Endothelial cell (in vitro differentiated cells): ENCODE results near the gene MYOF. TPM values are rescaled to one million over a fixed set of nuclear protein-coding genes. Genes with fewer than 3 reads are reported as not detected.

ENCODE experiments used
- DNase-seq: peaks from one replicate; pipeline ENCODE4 v3.0.0; 2021; ENCODE audit warnings: low spot score
- H3K27ac Mint-ChIP-seq: one replicate; pipeline ENCODE4 v1.8.0; 2021; ENCODE audit warnings: mixed read lengths, inconsistent platforms; ENCODE audit not compliant: unreplicated experiment
- H3K27me3 Mint-ChIP-seq: one replicate; pipeline ENCODE4 v1.8.0; 2021; ENCODE audit warnings: mild to moderate bottlenecking, moderate library complexity, mixed read lengths, inconsistent platforms; ENCODE audit not compliant: unreplicated experiment
- H3K36me3 Mint-ChIP-seq: one replicate; pipeline ENCODE4 v1.8.0; 2021; ENCODE audit warnings: mild to moderate bottlenecking, low read depth, mixed read lengths, inconsistent platforms; ENCODE audit not compliant: unreplicated experiment
- H3K4me1 Mint-ChIP-seq: one replicate; pipeline ENCODE4 v1.8.0; 2021; ENCODE audit warnings: mild to moderate bottlenecking, mixed read lengths, inconsistent platforms; ENCODE audit not compliant: unreplicated experiment
- H3K4me3 Mint-ChIP-seq: one replicate; pipeline ENCODE4 v1.8.0; 2021; ENCODE audit warnings: mild to moderate bottlenecking, mixed read lengths, inconsistent platforms; ENCODE audit not compliant: unreplicated experiment
- H3K9me3 Mint-ChIP-seq: one replicate; pipeline ENCODE4 v1.8.0; 2021; ENCODE audit warnings: mixed read lengths, inconsistent platforms; ENCODE audit not compliant: unreplicated experiment
- total RNA-seq: library from RNA; stranded (reverse); fragmentation: NEBNext Ultra II Directional; extraction: Animal tissue kit (Norgen Biotek cat#: 25700); gene quantifications from one replicate; pipeline ENCODE4 v1.2.1, GENCODE V29; 2021; ENCODE audit not compliant: unreplicated experiment
- TF ChIP-seq, protein P1 (sequence below): fragments of 200-600 bp; sonication (generic); IDR thresholded peaks from one replicate; pipeline ENCODE4 v1.5.0; 2021; ENCODE audit warnings: antibody characterized with exemption; ENCODE audit not compliant: unreplicated experiment

MYOF gene
- total RNA-seq, 1 donor from 2014 or later: 12.4 TPM

DNA sequence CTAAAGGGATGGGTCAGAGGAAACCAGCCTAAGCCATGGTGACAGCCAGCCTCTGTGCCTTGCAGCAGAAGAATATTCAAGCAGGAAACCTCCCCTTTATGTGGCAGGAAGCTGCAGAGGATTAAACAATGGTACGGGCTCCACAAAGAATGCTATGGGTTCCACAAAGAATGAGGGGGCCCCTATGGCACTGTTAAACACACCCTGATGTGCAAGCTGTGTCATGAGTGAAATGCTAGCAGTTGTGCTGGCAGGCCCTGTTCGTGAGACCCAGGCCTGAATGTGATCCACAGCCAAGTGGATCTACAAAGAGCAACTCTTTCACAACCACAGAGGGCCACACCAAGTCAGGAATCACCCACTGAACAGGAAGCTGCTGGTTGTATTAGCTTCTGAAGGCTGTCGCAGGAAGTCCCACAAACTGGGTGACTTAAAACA lies 68.9 kb downstream of the MYOF start:
- Mint-ChIP-seq H3K9me3 (no peaks in the 10 kb centered on the region), H3K36me3 (peaks cover 3% of the 10 kb centered on the region), H3K4me1 (peaks cover 35% of the 10 kb centered on the region), H3K4me3 (no peak overlapping the region), H3K27ac (peak overlapping the region; percentile 91), H3K27me3 (no peaks in the 10 kb centered on the region)
- TF ChIP-seq, protein P1, sequence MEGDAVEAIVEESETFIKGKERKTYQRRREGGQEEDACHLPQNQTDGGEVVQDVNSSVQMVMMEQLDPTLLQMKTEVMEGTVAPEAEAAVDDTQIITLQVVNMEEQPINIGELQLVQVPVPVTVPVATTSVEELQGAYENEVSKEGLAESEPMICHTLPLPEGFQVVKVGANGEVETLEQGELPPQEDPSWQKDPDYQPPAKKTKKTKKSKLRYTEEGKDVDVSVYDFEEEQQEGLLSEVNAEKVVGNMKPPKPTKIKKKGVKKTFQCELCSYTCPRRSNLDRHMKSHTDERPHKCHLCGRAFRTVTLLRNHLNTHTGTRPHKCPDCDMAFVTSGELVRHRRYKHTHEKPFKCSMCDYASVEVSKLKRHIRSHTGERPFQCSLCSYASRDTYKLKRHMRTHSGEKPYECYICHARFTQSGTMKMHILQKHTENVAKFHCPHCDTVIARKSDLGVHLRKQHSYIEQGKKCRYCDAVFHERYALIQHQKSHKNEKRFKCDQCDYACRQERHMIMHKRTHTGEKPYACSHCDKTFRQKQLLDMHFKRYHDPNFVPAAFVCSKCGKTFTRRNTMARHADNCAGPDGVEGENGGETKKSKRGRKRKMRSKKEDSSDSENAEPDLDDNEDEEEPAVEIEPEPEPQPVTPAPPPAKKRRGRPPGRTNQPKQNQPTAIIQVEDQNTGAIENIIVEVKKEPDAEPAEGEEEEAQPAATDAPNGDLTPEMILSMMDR: no peak
- no peak for DNase-seq

DNA sequence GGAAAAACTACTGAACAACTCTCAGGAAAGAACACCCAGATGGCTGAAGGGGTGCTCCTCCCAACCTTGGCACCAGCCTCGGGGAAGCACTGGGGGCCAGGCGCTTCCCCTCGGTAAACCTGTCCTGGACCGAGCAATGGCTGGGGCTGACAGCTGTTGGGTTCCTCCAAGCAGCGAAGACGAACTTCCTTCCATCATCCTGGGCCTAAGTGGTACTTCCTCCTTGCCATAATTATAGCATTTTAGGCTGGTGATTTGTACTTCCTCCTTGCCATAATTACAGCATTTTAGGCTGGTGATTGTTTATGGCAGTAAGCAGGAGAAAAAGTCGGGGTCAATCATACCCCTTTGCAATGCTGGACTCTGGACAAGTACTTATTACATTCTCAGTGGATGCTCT lies 69.3 kb downstream of the MYOF start:
- Mint-ChIP-seq H3K27me3 (no peaks in the 10 kb centered on the region), H3K4me3 (no peak overlapping the region), H3K4me1 (peaks cover 33% of the 10 kb centered on the region), H3K27ac (peak overlapping the region; percentile 91), H3K9me3 (no peaks in the 10 kb centered on the region), H3K36me3 (peaks cover 3% of the 10 kb centered on the region)
- DNase-seq: no peak
- TF ChIP-seq, protein P1: no peak

DNA sequence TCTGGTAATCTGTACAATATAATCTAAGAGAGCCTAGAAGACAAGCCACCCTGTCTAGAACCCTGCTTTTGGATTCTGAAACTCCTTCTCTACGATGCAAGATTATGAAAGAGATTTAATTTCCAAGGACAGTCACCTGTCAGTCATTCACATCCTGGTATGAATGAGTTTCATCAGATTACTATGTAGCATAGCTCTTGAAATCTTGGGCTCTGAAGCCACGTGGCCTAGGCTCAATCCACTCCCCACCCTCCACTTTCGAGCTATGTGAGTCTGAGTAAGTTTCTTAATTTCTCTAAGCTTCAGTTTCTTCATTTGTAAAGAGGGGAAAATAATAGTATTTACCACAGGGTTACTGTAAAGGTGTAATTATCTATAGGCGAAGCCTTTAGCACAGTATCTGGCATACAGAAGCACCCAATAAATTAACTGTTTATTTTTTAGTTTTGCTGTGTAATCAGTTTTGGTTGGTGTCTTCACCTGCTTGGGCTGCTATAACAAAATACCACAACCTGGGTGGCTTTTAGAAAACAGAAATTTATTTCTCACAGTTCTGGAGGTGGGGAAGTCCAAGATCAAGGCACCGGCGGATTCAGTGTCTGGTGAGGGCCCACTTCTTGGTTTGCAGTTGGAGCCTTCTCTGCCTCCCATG lies 71.3 kb downstream of the MYOF start:
- peaks cover 9% of the 10 kb centered on the region for H3K36me3 Mint-ChIP-seq
- H3K27ac Mint-ChIP-seq: no peak overlapping the region
- H3K9me3 Mint-ChIP-seq: no peaks in the 10 kb centered on the region
- no peak for DNase-seq
- no peaks in the 10 kb centered on the region for H3K27me3 Mint-ChIP-seq
- peaks cover 35% of the 10 kb centered on the region for H3K4me1 Mint-ChIP-seq
- no peak overlapping the region for H3K4me3 Mint-ChIP-seq
- TF ChIP-seq, protein P1: no peak

- peaks cover 2% of the 10 kb centered on the region for H3K27me3 Mint-ChIP-seq
- no peaks in the 10 kb centered on the region for H3K9me3 Mint-ChIP-seq
- H3K27ac Mint-ChIP-seq: no peak overlapping the region
These were observed 73.4 kb downstream of the MYOF start for GRCh38 chr10:93408783-93409182.

More at GRCh38 chr10:93408783-93409182, 73.4 kb downstream of the MYOF start:
- Mint-ChIP-seq H3K4me3 (no peak overlapping the region), H3K36me3 (peaks cover 12% of the 10 kb centered on the region), H3K4me1 (peaks cover 39% of the 10 kb centered on the region)
- TF ChIP-seq, protein P1: no peak
- DNase-seq: no peak
